Skin epidermis (tissue), 12 donors: ENCODE results near the gene ACTN3.

ENCODE experiments used
- H3K27ac ChIP-seq, 21 experiments: fragments of 200-600 bp; sonication (generic) in 11 of 21; one replicate each; pipeline ENCODE4 v1.5.0; 2020; ENCODE audit warnings: mild to moderate bottlenecking in 3 of 21, inconsistent platforms in 2 of 21, moderate library complexity in 2 of 21
- H3K4me3 ChIP-seq, 7 experiments: fragments of 200-600 bp; sonication (generic) in 2 of 7; one replicate each; pipeline ENCODE4 v1.5.0; 2020; ENCODE audit warnings: inconsistent platforms in 2 of 7, mild to moderate bottlenecking in 2 of 7, moderate library complexity in 1 of 7

The ACTN3 gene

DNA sequence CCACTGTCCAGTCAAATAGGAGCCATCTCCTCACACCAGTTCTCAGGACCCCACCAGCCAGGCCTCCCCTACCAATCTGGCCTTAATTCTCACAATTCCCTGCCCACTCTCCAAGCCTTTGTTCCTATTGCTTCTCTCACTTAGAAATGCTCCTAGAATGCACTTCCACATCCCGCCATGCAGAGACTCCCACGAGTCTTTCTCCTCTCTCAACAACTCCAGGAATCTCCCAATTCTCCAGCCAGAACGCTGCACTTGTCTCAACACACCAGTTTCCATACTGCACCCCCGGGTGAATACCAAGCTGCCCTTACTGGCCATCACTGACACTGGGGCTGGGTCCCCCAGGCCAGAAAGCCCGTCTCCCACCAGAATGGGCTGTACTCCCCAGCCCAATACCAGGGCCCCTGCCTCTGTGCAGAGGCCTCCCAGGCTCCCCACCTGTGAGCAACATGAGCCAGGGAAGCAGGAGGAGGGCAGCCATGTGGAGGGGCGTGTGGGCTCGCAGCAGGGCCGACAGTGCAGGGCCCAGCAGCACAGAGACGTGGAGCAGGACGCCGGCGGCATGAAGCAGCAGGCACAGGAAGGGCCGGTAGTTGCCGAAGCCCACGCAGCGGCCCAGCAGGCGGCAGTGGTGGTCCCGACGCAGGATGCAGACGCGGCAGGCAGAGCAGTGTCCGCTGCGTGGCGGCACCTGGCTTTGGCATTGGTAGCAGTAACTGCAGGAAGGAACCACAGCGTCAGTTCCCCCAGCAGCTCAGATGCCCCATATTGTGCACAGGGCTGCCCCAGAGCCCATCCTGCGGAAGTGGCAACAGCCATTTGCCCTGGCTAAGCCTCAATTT is 3.2 kb upstream of the ACTN3 start:
- peak overlapping the region in 18 of 21 experiments; percentile 5 to 90 (median 56) for H3K27ac ChIP-seq
- peak overlapping the region in 1 of 7 experiments; percentile 8 for H3K4me3 ChIP-seq

DNA sequence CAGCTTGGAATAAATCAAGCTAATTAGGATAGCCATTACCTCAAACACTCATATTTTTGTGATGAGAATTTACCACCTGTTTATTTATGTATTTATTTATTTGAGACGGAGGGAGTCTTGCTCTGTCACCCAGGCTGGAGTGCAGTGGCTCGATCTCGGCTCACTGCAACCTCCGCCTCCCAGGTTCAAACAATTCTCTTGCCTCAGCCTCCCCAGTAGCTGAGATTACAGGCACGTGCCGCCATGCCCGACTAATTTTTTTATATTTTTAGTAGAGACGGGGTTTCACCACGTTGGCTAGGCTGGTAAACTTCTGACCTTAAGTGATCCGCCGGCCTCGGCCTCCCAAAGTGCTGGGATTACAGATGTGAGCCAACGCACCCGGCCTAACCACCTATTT is 1.8 kb upstream of the ACTN3 start:
- H3K27ac ChIP-seq: peak overlapping the region in 7 of 21 experiments; percentile 82 to 93 (median 88)
- H3K4me3 ChIP-seq: peak overlapping the region; percentile 72 to 96 (median 79)

DNA sequence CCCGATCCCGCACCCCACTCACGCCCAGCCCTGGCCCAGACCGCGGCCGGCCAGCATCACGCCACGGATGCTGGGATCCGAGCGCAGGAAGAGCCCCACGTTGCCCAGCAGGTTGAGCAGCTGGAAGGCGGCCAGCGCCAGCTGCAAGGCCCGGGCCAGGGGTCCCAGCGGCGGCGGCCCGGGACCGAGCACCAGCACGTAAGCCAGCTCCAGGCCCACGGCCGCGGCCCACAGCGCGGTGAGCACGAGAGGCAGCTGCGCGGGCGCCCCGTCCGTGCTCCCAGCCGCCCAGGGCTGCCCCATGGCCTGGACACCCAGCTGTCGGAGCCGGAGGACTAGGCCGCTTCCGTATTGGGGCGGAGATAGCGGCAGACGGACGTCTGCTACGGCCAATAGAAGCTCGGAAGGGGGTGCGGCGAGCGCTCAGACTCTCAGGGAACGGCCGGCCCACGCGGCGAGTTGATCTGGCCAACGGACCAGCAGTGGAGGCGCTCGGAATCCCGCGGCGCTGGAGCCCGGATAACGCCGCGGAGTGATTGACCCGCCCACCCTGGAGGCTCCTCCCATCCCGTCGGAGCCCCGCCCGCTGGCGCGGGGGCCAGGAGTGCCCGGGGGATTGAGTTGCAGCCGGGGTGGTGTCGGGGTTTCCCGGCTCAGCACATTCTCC is 869 bp upstream of the ACTN3 start, which contains the start of gene ZDHHC24:
Gene ZDHHC24 (minus strand): TSS at position 348 of the 667 bp plus-strand sequence. CDS start 45 bp downstream, at position 303.
- H3K4me3 ChIP-seq: peak within 1 kb of the TSS; percentile 72 to 96 (median 79)
- H3K27ac ChIP-seq: peak within 1 kb of the TSS; percentile 36 to 93 (median 84)

DNA sequence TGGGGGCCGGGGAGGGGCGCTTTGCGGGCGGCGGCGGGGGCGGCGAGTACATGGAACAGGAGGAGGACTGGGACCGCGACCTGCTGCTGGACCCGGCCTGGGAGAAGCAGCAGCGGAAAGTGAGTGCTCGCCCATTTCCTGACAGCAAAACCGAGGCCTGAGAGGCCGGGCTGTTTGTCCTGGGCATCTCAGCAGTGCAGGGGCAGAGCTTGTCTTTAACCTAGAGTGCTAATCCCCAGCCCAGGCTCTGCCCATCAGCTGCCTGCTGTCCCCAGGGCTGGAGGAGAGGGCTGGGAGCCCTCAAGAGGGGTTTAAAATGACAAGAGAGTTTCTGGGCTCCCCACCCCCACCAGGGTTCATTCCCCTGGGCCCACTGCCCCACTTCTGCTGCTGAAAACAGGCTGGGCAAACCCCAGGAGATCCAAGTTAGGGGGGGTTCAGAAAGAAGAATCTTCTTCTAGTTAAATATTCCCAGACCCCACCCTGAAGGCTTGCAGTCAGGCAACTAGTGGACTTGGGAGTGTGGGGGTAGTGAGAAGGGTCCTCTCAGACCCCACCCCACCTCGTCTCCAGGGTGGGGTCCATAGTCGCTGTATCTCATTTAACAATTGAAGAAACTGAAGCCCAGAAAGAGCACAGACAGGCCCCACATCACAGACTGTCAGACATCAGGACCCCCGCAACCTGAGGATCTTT is 411 bp downstream of the ACTN3 start:
- H3K27ac ChIP-seq: peak overlapping the region in 3 of 21 experiments; percentile 1 to 90 (median 71)

GRCh38 chr11:66547662-66548009 is 933 bp downstream of the ACTN3 start:
- H3K4me3 ChIP-seq: no peak overlapping the region
- H3K27ac ChIP-seq: no peak overlapping the region

More for the DNA sequence above, 411 bp downstream of the ACTN3 start:
- H3K4me3 ChIP-seq: peak overlapping the region in 4 of 7 experiments; percentile 72 to 96 (median 77)

DNA sequence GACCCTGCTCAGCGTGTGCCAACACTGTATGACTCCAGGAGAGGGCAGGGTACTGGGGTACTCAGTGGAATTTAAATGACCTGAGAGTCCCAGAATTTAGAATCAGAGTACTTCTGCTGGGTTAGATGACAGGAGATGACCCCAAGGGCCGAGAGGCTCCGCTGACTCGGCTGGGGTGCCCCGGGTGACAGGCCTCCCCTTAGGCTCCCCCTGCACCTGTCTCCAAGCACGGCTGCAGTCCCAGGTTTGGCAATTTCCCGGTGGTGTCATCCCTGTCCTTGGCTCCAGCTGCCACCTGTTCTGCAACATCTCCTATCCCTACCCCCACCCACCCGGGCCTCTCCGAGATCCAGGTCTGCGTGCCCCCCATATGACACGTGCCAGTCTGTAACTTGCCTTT is 1.3 kb downstream of the ACTN3 start:
- Histone ChIP-seq H3K27ac (no peak overlapping the region), H3K4me3 (no peak overlapping the region)

DNA sequence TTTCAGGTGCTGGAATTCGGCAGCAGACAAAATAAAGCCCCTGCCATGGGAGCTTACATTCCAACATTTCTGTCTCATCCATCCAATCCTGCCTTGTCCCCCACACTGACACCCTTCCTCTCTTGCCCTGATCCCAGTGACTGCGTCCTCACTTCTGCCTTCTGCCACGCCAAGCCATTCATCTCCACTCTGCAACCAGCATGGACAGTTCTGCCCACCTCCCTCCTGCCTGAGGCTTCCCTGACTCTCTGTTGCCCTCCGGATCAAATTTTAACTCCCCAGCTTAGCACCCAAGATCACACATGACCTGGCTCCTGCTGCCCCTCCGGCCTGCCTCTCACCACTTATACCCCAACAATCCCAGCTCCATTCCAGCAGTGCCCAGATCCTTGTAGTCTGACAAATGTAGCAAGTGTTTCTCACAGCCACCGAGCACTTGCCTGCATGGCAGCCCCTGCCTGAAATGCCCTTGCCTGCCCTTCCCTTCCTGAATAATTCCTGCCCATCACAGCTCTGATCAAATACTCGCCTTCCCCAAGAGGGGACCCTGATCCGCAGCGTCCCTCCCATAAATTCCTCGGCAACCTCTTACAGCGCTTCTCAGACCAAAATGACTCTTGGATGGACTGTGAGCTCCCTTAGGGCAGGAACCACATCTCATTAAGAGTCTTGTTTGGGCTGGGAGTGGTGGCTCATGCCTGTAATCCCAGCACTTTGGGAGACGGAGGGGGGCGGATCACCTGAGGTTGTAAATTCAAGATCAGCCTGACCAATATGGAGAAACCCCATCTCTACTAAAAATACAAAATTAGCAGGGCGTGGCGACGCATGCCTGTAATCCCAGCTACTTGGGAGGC is 2.3 kb downstream of the ACTN3 start:
- Histone ChIP-seq H3K4me3 (no peak overlapping the region), H3K27ac (no peak overlapping the region)

- H3K27ac ChIP-seq: no peak overlapping the region
These were observed 3.0 kb downstream of the ACTN3 start for GRCh38 chr11:66549696-66550095.

DNA sequence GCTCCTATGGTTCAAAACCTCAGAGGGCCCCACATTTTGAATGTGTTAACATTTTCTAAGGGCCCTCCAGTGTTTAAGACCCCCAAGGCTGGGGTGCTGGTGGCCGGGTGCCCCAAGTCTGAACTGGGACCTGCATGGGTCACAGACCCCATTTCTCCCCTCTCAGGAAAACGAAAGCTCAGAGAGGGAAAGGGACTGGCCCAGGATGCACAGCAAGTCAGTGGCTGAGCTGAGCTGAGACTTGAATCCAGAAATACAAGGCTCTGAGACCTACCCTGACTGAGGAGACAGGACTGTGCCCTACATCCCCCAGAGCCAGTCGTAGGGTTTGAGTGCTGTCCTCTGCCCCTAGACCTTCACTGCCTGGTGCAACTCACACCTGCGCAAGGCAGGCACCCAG is 4.2 kb downstream of the ACTN3 start:
- Histone ChIP-seq H3K27ac (no peak overlapping the region), H3K4me3 (no peak overlapping the region)

More at GRCh38 chr11:66549696-66550095, 3.0 kb downstream of the ACTN3 start:
- no peak overlapping the region for H3K4me3 ChIP-seq

DNA sequence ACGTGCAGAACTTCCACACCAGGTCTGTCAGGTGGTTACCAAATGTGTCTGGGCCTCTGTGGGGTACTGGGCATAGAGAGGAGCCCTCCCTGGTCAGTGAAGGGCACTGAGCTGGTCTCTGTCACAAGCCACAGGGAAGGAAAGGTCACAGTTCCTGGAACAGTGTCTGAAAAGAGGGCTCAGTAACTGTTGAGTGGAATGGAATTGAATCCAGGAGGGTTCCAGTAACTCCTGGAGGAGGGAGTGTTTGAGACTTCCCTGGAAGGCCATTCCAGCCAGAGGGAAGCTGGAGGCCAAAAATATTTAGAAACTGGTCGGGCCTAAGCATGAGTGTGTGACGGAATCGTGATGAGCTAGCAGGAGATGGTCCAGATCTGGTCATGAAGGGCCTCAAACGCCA is 7.9 kb downstream of the ACTN3 start:
- Histone ChIP-seq H3K27ac (no peak overlapping the region), H3K4me3 (no peak overlapping the region)

DNA sequence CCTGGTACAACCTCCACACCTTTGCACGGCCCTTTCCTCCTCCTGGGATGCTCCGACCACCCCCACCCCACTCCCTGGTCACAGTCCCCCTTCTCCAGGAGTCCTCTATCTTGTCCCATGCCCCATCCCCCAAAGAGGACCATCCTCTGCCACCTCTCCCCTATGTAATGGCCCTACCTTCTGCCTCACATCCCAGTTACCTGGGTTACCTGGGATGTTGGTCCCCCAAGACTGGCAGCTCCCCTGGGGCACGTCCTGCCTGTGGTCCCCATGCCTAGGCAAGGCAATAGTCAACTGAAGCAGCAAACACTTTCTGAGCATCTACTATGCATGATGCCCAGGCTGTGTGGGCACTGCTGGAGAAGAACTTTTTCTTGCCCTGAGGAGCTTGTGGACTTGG is 8.7 kb downstream of the ACTN3 start:
- Histone ChIP-seq H3K4me3 (no peak overlapping the region), H3K27ac (no peak overlapping the region)

DNA sequence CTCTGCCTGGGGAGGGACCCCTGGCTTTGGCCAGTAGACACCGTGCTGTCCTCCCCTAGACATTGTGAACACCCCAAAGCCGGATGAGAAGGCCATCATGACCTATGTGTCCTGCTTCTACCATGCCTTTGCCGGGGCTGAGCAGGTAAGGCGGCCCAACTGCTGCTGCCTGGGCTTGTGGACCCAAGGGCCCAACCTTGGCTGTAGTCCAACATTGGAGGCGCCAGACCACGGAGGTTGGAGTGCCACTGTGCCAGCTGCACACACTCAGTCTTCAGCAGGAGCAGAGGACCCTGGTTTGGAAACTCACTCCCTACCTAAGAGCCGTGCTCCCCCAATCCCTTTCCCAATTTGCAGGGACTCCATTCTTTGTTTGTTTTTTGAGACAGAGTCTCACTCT is 9.4 kb downstream of the ACTN3 start:
- Histone ChIP-seq H3K27ac (no peak overlapping the region), H3K4me3 (no peak overlapping the region)

GRCh38 chr11:66557733-66558326 is 11.1 kb downstream of the ACTN3 start:
- H3K4me3 ChIP-seq: no peak overlapping the region
- no peak overlapping the region for H3K27ac ChIP-seq

DNA sequence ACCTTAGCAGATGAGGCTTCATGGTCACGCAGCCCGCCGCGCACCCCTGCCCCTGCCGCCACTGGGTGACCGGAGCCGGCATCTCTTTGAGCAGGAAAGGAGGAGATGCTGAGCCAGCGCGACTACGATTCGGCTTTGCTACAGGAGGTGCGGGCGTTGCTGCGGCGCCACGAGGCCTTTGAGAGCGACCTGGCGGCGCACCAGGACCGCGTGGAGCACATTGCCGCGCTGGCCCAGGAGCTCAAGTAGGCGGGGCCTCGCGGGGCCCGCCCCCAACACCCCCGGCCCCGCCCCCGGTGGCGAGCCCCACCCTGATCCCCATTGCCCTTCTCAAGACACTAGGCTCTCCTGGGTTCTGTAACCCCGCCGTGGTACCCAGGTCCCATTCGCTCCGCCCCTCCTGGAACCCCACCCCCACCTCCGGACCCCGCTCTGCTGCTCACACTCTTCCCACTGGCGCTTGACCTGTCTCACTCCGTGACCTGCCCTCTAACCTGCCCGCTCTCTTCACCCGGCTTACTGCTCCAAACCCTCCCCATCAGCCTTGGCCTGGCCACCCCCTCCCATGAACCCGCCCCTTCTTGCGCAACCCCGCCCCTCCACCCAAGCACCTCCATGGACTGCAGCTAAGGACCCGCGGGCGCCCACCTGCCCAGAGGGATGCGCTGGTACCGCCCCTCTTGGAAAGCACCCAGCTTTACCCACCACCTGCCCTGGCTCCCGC is 12.6 kb downstream of the ACTN3 start:
- H3K4me3 ChIP-seq: no peak overlapping the region
- no peak overlapping the region for H3K27ac ChIP-seq

- no peak overlapping the region for H3K4me3 ChIP-seq
- no peak overlapping the region for H3K27ac ChIP-seq
These were observed 13.4 kb downstream of the ACTN3 start for GRCh38 chr11:66559866-66560676.

GRCh38 chr11:66561178-66561974 is 14.7 kb downstream of the ACTN3 start:
- no peak overlapping the region for H3K4me3 ChIP-seq
- no peak overlapping the region for H3K27ac ChIP-seq

DNA sequence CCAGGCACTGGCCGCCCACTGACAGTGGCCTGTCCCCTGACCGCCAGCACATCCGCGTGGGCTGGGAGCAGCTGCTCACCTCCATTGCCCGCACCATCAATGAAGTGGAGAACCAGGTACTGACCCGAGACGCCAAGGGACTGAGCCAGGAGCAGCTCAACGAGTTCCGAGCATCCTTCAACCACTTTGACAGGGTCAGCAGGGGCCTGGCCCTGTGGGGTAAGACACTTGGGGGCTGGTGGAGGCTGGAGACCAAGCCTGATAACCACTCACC is 15.2 kb downstream of the ACTN3 start:
- no peak overlapping the region for H3K4me3 ChIP-seq

More for the DNA sequence above, 15.2 kb downstream of the ACTN3 start:
- H3K27ac ChIP-seq: no peak overlapping the region
